Colon (tissue), 2 donors: ENCODE measurements around the gene FAM131B.
"Not testable (repeated sequence)": the region's sequence is repeated elsewhere in the genome, so short reads cannot be mapped to it uniquely, and the experiment has no call there.

ENCODE experiments used
- FAIRE-seq: peaks from 2 replicates; lab custom pipeline; 2012; peaks lifted over from hg19 to GRCh38; lab: Jason Lieb, UNC
- donor health status: control.
- donor health status: control.

FAM131B gene

DNA sequence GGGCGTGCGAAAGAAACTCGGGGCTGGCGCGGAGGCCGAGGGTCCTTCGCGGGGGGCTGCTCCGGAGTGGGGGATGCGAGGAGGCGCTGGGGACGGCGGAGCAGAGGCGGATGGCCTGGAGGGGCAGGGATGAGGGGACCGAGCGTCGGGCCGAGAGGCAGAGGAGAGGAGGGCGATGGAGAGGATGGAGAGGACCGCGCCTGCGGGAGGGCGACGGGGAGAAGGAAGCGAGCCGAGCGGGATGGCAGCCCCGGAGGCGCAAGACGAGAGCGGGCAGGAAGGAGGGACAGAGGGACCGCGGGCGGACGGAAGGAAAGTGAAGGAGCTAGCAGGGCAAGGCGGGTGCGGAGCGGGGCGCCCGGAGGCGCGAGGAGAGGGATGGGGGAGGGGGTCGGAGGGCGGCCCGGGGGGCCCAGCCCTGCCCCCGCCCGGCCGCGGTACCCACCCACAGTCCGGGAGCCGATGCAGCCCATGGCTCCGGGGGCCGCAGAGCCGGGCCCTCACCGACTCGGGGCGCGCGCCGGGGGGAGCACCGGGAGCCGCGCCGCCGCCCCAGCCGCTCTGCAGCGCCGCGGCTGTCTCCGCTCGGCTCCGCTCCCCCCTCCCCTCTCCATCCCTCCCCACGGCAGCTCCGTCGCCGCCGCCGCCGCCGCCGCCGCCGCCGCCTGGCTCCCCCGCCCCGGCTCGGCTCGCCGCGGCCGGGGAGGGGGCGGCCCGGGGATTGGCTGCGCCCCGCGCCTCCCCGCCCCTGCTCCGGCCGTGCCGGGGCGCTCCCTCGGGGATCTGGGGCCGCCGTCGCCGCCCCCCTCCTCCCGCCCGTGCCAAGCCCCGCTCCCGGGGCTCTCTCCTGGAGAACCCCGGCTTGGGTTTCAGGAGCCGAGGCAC, at the start of gene FAM131B:
FAM131B (minus strand) TSS at position 583 of the 885 bp plus-strand sequence; CDS start at position 473, 110 bp downstream.
- FAIRE-seq: no peak

DNA sequence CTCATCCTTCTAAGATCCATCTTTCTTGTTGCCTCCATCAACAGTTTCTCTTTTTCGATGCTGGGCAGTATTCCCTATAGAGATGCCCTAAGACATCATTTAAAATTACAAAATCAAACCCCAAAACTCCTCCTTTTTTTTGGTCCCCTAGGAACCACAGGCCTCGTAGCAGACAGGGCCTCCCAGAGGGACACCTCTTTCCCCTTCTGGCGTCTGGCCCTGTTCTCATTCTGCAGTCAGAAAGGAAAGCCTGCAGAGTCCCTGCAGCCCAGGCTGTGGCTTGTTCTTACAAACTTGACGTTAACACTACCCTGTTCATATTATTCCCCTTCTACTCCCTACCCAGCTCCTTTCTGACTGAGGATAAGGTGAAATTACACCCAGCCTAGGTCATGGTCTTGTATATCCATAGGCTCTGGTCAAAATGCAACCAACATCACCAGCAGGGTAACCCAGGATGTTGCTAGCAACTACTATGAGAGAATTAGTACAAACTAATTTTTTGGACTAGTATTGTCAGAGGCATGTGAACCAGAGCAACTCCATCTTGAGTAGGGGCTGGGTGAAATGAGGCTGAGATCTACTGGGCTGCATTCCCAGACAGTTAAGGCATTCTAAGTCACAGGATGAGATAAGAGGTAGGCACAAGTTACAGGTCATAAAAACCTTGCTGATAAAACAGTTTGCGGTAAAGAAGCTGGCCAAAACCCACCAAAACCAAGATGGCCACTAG, 49.6 kb upstream of the FAM131B start:
- FAIRE-seq: no peak

DNA sequence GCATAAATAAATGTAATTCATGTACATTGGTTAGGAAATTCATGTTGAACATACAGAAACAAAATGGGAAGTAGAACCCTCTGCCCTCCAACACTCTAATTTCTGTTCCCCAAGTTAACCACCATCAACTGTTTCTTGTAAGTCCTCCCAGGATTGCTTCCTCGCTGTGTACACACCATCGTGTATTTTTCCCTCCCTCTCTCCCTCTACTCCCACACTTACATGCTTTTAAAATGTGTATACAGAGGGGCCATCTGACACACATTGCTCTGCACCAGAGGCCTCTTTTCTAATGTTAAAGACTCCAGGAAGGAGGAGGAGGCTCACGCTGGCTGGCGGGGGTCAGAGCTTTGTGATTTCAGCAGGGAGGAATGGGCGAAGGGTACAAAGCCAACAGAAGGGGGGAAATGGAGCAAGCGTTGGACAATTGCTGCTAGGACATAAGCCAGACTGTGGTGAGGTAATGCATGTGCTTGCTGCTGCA, 48.0 kb upstream of the FAM131B start:
- FAIRE-seq: no peak

DNA sequence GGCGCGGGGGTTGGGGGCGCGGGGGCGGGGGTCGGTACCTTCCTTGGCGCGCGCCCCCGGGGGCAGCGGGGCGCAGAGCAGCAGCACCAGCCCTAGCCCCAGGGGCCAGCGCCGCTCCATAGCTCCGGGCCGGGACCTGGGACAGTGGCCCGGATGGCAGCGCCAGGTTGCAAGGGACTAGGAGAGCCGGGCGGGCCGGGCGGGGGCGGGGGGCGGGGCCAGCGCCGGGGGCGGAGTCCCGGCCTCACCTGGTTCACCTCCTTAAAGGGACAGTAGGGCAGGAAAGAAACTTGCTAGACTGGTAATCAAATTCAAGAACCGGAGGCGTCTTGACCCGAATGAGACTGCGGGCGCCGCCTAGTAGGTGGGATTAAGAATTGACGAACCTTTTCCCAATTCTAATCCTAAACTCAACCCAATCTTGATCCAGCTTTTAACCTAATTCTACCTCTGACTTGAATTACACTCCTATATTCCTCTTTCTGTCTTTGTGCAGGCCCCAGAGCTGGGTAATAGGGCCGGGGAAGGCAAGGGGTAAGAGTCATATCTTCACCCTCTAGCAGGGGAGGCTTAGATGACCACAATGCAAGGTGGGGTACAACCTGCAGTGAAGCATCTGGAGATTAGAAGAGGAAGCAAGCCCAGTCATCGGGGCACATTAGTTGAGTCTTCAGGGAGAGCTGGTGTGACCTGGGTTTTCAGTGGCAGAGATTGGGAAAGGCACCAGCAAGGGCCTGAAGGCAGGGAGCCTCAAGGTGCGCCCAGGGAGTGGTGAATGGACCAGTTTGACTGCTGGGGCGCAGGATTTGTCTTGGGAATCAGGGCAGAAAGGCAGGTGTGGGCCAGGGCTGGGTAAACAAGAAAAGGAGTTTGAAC, 46.4 kb upstream of the FAM131B start, which contains the start of gene EPHA1:
EPHA1 (minus strand) TSS at position 171 of the 876 bp plus-strand sequence; CDS start at position 120, 51 bp downstream.
- no peak for FAIRE-seq

DNA sequence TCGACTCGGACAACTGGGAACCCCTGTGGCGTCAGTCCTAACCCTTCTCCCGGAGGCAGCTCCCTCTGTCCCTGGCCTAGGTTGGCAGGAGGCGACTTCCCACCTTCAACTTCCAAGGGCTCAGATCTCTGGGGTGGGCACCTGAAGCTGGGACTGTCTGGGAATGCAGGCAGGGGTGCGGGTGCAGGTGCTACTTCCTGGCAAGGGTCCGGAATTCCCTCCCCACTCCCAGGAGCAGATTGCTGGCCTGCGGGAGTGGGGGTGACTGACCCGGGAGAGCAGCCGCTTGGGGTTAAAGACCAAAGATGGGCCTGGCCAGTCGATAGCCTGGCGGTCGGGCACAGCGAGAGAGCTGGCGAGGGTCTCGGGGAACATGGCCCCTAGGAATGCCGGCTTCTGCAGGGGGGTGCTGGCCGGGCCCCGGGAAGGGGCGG, 45.8 kb upstream of the FAM131B start:
- FAIRE-seq: no peak

DNA sequence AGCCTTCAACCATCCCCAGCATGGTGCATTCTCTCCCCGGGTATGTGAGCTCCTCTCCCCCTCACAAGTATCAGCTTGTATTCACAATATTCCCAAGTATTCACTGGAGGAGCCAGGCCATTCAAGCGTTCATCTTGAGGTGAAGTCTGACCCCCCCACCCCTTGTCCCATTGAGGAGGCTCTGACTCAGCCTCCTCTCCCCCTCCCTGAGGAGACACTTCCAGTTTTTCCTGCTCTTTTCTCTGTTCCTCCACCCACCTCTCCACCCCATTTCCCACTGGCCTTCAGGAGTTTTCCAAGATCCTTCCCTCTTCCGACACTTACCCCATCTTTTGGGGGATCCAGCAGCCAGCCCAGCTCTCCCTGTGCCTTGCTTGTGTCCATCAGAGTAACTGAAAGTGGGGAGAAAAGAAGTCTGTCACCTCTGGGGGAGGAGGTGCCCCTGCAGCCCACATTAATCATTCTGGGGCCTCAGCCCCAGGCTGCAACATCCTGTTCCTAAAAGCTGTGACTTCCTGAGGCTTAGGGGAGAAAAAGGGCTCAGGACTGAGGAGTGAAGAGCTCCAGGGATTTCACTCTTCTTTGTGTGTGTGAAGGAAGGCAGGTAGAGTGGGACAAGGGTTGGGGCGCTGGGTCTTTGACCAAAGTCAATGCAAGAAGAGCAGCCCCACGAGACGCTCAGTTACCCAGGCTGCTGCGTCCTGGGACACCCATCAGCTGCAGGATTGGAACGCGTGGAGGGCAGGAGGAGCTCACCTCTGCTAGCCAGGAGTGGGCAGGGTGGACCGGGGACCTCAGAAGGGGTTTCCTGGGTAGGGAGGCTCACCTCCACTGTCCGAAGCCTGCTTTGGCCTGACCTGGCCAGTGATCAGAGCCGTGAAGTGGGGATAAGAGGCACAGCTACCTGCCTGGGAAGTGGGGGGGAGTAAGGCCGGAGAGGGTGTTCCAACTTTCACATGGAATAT, 45.1 kb upstream of the FAM131B start:
- FAIRE-seq: no peak

DNA sequence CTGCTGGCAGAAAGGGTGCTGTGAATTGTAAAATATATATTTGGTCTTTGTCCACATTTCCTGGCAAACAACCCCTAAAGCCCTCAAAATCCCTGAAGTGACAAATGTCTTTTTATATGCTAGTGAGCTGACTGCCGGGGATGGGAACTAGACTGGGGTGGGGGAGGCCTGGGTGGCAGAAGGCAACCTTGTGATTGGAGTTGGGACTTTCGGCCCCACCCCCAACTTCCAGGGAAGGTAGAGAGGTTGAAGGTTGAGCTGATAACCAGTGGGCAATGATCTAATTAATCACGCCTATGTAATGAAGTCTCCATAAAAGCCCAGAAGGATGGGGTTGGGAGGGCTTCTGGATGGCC, 43.5 kb upstream of the FAM131B start:
- FAIRE-seq: no peak

DNA sequence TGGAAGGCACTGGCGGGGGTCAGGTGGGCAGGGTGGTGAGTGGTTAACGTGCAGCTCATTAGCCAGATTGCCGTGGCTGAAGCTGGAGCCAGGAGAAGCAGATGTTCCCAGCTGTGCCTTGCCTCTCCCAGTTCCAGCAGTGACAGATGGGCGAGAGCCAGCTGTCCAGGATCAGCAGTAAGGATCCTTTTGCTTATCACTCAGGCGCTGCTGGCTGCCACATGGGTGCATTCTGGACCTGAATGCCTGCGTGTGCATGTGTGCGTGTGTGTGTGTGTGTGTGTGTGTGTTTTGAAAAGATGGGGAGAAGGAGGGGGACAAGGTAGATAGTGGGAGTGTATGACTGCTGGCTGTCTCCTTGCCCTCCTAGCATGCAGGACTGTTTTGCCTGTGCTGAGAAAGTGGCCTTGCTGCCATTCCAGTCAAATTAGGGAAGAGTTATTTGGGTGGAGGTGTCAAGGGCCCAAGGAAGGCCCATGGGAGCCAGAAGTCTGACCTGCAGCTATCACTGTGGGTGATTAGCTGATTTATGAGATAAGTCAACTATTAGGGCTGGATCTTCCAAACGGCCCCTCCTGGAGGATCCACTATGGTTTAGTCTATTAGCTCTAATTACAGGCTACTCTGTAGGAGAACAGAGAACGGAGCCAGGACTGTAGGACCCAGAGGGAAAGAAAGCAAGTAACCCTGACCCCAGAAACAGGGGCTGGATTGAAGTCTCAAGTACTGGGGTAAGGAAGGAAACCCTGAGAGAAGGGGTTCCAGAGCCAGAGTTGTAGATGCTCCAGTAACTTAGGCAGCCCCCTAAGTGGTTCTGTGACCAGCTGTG, 42.9 kb upstream of the FAM131B start:
- no peak for FAIRE-seq

DNA sequence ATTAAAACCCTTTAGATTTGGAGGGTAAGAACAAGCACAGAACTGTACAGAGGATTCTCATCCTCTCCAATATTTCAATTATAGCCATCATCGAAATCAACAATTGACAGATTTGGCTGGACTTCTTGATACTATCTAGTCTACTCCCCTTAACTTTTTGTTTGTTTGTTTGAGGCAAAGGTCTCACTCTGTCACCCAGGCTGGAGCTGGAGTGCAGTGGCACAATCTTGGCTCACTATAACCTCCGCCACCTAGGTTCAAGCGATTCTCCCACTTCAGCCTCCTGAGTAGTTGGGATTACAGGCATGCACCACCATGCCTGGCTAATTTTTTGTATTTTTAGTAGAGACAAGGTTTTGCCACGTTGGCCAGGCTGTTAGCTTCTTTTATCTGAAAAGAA, 39.7 kb upstream of the FAM131B start:
- not testable (repeated sequence) for FAIRE-seq

DNA sequence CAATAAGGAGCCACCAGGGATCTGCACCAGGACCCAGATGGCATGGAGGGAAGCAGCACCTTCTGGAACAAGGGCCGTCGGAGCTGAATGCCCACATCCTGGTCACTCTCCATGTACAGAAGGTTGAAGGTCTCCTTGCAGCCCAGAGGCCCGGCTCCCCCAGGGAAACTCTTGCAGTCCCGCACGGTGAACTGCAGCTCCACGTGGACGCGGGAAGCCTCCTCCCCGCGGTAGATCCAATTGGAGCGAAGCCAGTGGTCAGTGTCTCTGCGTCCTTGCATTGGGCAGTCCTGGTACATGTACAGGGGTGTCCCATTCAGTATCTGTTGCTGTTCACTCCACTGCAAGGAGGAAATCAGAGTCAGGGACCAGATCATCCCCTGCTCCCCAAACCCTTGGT, 38.8 kb upstream of the FAM131B start:
- no peak for FAIRE-seq

DNA sequence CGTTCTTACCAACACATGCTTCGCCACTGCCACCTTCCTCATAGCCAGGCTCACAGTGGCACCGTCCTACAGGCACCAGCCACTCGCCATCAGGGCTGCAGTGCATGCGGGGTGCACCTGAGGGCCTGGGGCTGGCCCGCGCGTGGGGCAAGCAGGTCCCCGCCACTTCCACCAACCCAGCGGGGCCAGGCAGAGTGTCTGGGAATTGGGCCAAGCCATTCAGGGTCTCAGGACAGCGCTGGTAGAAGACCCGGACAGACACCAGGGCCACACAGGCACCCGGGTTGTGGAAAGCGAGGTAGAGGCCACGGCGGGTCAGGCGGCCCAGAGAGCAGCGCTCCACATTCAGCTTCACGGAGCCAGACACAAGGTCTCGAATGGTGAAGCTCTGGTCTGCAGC, 37.1 kb upstream of the FAM131B start:
- no peak for FAIRE-seq

DNA sequence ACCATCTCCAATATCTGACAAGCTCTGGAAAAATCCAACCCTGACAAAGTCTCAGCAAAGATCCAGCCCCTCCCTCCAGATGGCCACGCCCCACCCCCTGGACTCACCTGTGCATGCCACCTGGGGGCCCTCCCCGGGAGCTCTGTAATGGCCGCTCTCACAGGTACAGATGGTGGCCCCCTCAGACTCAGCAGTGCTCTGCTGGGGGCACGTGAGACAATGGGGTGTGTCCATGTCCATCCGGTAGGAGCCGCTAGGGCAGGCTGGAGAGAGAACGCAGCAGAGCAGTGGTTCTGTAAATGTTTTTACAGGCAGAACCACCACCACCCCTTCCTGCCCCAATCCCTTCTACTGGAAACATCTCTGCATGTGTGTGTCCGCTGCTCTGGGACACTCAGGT, 36.6 kb upstream of the FAM131B start:
- FAIRE-seq: no peak

DNA sequence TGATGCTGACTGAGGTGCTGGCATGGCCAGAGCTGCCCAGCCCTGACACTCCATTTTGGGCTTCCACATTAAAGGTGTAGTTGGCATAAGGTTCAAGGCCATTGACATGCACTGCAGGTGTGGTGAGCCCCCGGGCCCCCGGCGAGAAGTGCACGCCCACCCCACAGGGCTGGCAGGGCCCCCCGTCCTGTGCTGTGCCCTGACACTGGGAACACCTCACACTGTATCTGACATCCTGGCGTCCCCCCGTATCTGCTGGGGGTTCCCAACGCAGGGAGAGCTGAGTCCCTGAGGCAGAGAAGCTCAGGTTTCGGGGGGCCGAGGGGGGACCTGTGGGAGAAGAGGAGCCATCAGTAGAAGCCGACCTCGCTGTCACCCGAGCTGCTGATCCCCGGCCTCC, 36.1 kb upstream of the FAM131B start:
- FAIRE-seq: no peak

DNA sequence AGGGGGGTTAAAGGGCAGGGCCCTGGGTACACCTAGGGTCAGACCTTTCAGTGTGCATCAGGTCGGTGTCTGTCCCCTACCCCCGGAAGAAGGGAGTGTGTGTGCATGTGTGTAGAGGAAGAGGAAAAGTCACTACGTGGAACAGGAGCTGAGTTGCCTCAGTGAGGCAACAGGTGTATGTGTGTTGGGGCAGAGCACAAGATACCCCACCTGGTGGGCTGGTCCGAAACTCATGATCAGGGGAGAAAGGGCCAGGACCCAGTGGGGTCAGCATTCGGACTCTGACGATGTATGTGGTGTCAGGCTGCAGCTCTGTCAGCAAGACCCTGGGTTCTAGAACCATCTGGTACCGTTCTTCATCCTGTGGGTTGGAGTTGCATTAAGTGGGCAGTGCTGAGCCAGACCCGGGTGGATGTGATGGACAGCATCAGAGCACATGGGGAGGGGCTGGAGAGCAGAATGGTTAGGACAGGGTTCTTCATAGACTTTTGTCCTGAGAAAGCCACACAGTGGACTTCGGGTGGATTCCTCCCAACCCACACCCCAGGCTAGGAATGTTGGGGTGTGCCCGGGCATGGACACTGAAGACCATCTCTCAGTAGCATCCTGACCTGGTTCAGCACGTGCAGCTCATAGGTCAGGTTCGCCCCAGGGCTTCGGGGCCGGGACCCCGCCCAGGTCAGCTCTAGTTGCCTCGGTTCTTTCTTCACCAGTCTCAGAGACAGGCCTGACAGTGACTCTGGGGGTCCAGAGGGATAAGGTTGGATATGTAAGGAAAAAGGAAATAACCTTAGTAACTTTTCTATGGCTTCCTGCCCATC, 35.4 kb upstream of the FAM131B start:
- no peak for FAIRE-seq

DNA sequence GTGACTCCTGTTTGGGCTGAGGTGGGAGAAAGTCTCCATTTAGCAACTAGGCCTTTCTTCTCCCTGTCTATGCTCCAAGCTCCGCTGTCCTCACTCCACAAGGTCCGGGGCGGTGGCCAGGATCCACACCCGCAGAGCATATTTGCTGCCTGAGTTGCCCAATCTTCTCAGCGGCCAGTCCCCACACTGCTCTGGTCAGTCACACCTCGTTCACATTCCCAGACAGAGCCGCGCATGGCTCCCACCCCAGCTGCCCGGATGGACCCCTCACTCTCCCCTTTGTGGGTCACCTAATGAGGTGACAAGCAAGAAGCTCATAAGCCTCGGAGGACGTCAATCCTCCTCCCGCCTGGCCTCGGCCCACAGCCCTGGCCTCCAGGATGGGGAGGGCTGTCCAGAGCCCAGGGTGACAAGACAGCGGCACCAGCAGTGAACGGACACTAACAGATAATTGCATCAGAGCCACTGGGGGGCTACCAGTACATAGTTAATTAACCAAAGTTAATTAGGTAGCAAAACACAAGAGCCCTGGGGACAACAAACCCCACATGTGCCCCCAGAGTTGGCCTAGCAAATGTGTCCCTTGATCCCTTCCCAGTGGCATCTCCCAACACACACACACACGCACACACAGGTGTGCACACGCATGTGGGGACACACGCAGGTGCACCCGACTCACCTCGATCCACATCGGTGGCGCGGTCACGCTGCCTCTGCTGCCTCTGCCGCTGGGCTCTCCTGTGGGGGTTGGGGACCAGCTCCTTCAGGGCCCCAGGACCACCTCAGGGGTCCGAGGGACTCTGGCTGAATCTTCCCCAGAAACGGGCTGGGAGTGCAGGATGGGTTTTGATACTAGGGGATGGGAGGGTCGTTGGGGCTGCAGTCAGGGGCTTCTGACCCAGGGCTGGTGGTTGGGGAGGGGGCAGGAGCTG, 34.4 kb upstream of the FAM131B start:
- no peak for FAIRE-seq

DNA sequence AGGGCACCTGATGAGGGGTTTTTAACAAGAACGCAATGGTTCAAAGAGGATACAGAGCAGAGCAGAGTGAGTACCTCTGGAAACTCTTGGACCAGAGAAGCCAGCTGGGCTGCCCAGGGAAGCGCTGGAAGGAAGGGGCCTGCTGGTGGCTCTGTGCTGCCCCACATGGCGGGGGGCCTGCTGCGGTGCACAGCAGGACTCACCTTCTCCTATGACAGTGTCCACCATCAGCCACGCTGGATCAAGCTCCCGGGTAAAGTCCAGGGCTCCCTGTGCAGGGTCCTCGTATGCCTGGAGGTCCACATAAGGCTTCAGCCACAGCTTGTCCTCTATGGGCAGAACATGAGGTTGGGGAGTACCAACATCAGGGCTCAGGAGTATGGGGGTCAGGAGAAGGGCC, 33.7 kb upstream of the FAM131B start:
- no peak for FAIRE-seq

DNA sequence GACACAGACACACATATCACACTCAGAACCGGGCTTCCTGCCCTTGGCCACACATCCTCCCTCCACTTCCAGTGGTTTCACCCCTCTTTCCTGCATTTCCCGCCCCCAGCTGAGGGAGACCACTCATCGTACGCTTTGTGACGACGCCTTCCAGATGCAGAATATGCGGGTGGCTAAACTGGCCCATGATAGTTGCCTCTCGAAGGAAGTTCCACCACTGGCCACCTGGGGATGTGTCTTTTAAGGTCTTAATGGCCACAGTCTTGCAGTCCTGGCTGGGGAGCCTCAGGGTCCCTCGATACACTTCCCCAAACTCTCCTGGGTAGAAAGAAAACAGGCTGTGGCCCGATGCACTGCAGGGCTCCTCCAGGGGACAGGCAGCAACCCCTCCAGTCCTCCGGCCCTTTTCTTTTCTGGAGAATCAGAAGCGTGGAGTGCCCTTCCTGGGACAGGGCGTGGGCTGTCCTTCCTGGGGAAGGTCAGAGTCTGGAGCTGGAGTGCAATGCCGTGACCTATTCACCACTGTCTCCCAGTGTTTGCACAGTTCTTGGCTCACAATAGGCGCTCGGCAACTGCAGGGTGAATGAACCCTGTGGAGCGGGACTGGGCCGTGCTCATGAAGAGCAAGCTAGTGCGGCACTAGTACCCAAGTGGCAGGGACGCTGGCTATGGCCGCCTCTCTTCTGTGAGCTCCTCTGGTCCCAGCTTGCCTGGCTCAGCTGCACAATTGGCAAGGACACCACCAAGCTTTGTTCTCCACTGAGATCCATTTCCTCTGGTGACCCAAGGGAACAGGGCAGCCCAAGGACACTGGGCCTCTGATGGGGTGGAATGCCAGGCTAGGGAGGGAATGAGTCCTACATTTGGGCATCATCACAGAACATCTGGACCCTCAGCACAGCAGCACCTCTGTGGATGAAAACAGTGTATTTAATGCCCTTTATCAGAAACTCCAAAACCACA, 33.0 kb upstream of the FAM131B start:
- FAIRE-seq: no peak
